ENCODE data around the gene CFAP70.

The CFAP70 gene

GRCh38 chr10:73251683-73252444 is 106.8 kb downstream of the CFAP70 start:
- DNase-seq: no peak

- DNase-seq: no peak
These were observed 110.4 kb downstream of the CFAP70 start for GRCh38 chr10:73248259-73248724.

GRCh38 chr10:73247509-73248258 is 111.0 kb downstream of the CFAP70 start:
- no peak for DNase-seq

- DNase-seq: peak; percentile 97
These were observed 111.8 kb downstream of the CFAP70 start, which contains the start of gene DNAJC9 for GRCh38 chr10:73246646-73247508. TSS of gene DNAJC9 (minus strand) at chr10:73247255. CDS start at chr10:73247189, 66 bp downstream.

GRCh38 chr10:73246322-73246645 is 112.4 kb downstream of the CFAP70 start:
- no peak for DNase-seq

- no peak for DNase-seq
These were observed 113.7 kb downstream of the CFAP70 start for GRCh38 chr10:73244866-73245477.

GRCh38 chr10:73239908-73240307 is 118.8 kb downstream of the CFAP70 start:
- DNase-seq: no peak

GRCh38 chr10:73238990-73239566 is 119.6 kb downstream of the CFAP70 start:
- DNase-seq: no peak

- no peak for DNase-seq
These were observed 124.0 kb downstream of the CFAP70 start for GRCh38 chr10:73234695-73235094.

- DNase-seq: no peak
These were observed 124.8 kb downstream of the CFAP70 start for GRCh38 chr10:73233883-73234282.

- DNase-seq: no peak
These were observed 125.8 kb downstream of the CFAP70 start for GRCh38 chr10:73232887-73233286.

GRCh38 chr10:73229567-73229966 is 129.1 kb downstream of the CFAP70 start:
- no peak for DNase-seq

GRCh38 chr10:73228247-73228646 is 130.4 kb downstream of the CFAP70 start:
- no peak for DNase-seq

GRCh38 chr10:73226663-73227062 is 132.0 kb downstream of the CFAP70 start:
- no peak for DNase-seq

- DNase-seq: no peak
These were observed 133.1 kb downstream of the CFAP70 start for GRCh38 chr10:73225518-73225917.

- DNase-seq: no peak
These were observed 137.7 kb downstream of the CFAP70 start for GRCh38 chr10:73220989-73221388.

- no peak for DNase-seq
These were observed 139.3 kb downstream of the CFAP70 start for GRCh38 chr10:73219384-73219783.

- no peak for DNase-seq
These were observed 140.1 kb downstream of the CFAP70 start for GRCh38 chr10:73218431-73219191.

GRCh38 chr10:73217628-73218027 is 141.0 kb downstream of the CFAP70 start:
- DNase-seq: no peak

- no peak for DNase-seq
These were observed 142.9 kb downstream of the CFAP70 start for GRCh38 chr10:73215749-73216148.

- DNase-seq: no peak
These were observed 147.4 kb downstream of the CFAP70 start for GRCh38 chr10:73211106-73211811.

Measured in right forelimb (tissue), 1 donor.